K562 (cell line): ENCODE results near the gene OMP. TPM values are rescaled to one million over a fixed set of nuclear protein-coding genes. Genes with fewer than 3 reads are reported as not detected.

Source experiments
- ATAC-seq: fragments of 200-7000 bp; cut with Tn5 transposase; 3 replicates; pipeline ENCODE4 v1.9.1; 2020; ENCODE audit warnings: moderate library complexity
- BruUV-seq: library from RNA; stranded (reverse); fragments of 400-500 nt; replicated peaks from 2 replicates; lab custom pipeline; 2021; lab: Mats Ljungman, UMichigan
- CTCF ChIA-PET: fragments of 300-600 bp; formaldehyde crosslinking; extraction: SDS; loops from one replicate; lab custom pipeline; 2021; ENCODE audit warnings: low intra/inter-chr PET ratio; lab: Yijun Ruan, JAX
- POLR2A ChIA-PET: fragments of 300-600, 350-650 bp; sonication (Branson Sonifier 250); formaldehyde crosslinking; extraction: SDS; loops from one replicate; lab custom pipeline; 2021; ENCODE audit warnings: antibody characterized with exemption, inconsistent platforms; lab: Yijun Ruan, JAX
- DNase-seq, 4 experiments: peaks; one replicate each; pipeline versions ENCODE4 v3.0.0 to v3.0.0-alpha.2; 2011 to 2018; ENCODE audit warnings: low spot score in 3 of 4, mixed read lengths in 3 of 4; ENCODE audit errors: extremely low read depth in 1 of 4
- FAIRE-seq: peaks from 2 replicates; lab custom pipeline; 2011; peaks lifted over from hg19 to GRCh38; lab: Jason Lieb, UNC
- H2AFZ ChIP-seq: 2 replicates; pipeline ENCODE4 v1.6.0; 2011; ENCODE audit warnings: low read depth, low read length, control low read depth, inconsistent platforms
- H3K27ac ChIP-seq: fragments of 200-600 bp; 3 replicates; pipeline ENCODE4 v1.8.0; 2011; ENCODE audit warnings: low read depth, mild to moderate bottlenecking, control low read depth, inconsistent platforms, low read length, moderate library complexity, mixed read lengths; ENCODE audit errors: extremely low read depth
- H3K27me3 ChIP-seq, 2 experiments: fragments of 300-600 bp in 1 of 2; 2 replicates in 1 of 2; 3 replicates in 1 of 2; pipeline versions ENCODE4 v1.6.0 to v1.8.0; 2011; ENCODE audit warnings: inconsistent platforms in 2 of 2, low read length in 2 of 2, mild to moderate bottlenecking in 1 of 2, mixed read lengths in 1 of 2, moderate library complexity in 1 of 2; ENCODE audit not compliant: control insufficient read depth in 2 of 2, insufficient read depth in 2 of 2
- H3K36me3 ChIP-seq: fragments of 300-600 bp; 3 replicates; pipeline ENCODE4 v1.8.0; 2011; ENCODE audit warnings: mild to moderate bottlenecking, low read length, inconsistent platforms; ENCODE audit not compliant: control insufficient read depth, insufficient read depth
- H3K4me1 ChIP-seq, 2 experiments: fragments of 200-600 bp in 1 of 2; replicated peaks in 1 of 2; 2 replicates in 1 of 2; 3 replicates in 1 of 2; pipeline versions ENCODE4 v1.5.1 to v1.8.0; 2011; ENCODE audit warnings: inconsistent platforms in 2 of 2, low read length in 2 of 2, mild to moderate bottlenecking in 1 of 2, mixed read lengths in 1 of 2, moderate library complexity in 1 of 2; ENCODE audit not compliant: control insufficient read depth in 2 of 2, insufficient read depth in 2 of 2
- H3K4me2 ChIP-seq: 2 replicates; pipeline ENCODE4 v1.6.1; 2011; ENCODE audit warnings: low read length, control low read depth, inconsistent platforms, mixed read lengths; ENCODE audit not compliant: insufficient read depth
- H3K4me3 ChIP-seq: fragments of 200-600 bp; sonication (generic), shearing (Covaris generic); 2 replicates; pipeline ENCODE4 v1.5.1; 2016; ENCODE audit warnings: control low read depth, inconsistent platforms
- H3K79me2 ChIP-seq: fragments of 200-600 bp; 3 replicates; pipeline ENCODE4 v1.8.0; 2011; ENCODE audit warnings: low read length, inconsistent platforms; ENCODE audit not compliant: control insufficient read depth, insufficient read depth
- H3K9ac ChIP-seq, 2 experiments: 2 replicates each; pipeline versions ENCODE4 v1.6.0 to v1.6.1; 2011; ENCODE audit warnings: low read depth in 2 of 2, low read length in 2 of 2, control low read depth in 1 of 2, inconsistent platforms in 1 of 2, mild to moderate bottlenecking in 1 of 2, mixed read lengths in 1 of 2; ENCODE audit not compliant: insufficient read depth in 1 of 2
- H3K9me1 ChIP-seq: one replicate; pipeline ENCODE4 v1.6.0; 2011; ENCODE audit warnings: inconsistent platforms, mild to moderate bottlenecking, low read length, moderate library complexity; ENCODE audit not compliant: control insufficient read depth, insufficient read depth
- H3K9me3 ChIP-seq: replicated peaks from 2 replicates; pipeline ENCODE4 v1.5.1; 2011; ENCODE audit warnings: low read depth, low read length, inconsistent platforms; ENCODE audit not compliant: control insufficient read depth, insufficient read depth
- H4K20me1 ChIP-seq: replicated peaks from 2 replicates; pipeline ENCODE4 v1.6.1; 2011; ENCODE audit warnings: low read length, inconsistent platforms, mixed read lengths; ENCODE audit not compliant: control insufficient read depth, insufficient read depth
- BRD4 ChIP-seq: fragments of 200-600 bp; sonication (generic); IDR thresholded peaks from 2 replicates; pipeline ENCODE4 v1.6.1; 2017; ENCODE audit warnings: inconsistent platforms
- CBX1 ChIP-seq: sonication (generic); IDR thresholded peaks from 2 replicates; pipeline ENCODE4 v1.6.1; 2016; ENCODE audit warnings: antibody characterized with exemption, low read depth, mild to moderate bottlenecking
- CREB1 ChIP-seq, 2 experiments: sonication (generic) in 1 of 2; formaldehyde crosslinking in 1 of 2; IDR thresholded peaks; 2 replicates each; pipeline versions ENCODE4 v1.6.1 to v1.8.0; 2012 to 2022; ENCODE audit warnings: inconsistent platforms in 1 of 2, mild to moderate bottlenecking in 1 of 2, missing genetic modification reagents in 1 of 2, moderate library complexity in 1 of 2
- ETS2 ChIP-seq: IDR thresholded peaks from 2 replicates; pipeline ENCODE4 v1.6.1; 2016; ENCODE audit warnings: borderline replicate concordance, missing genetic modification characterization, mild to moderate bottlenecking, moderate library complexity, missing compliant biosample characterization; ENCODE audit not compliant: poor library complexity, severe bottlenecking
- NFE2 ChIP-seq: IDR thresholded peaks from 2 replicates; pipeline ENCODE4 v1.6.1; 2014; ENCODE audit warnings: antibody characterized with exemption, low read depth
- NFE2L1 ChIP-seq: fragments of 450-650 bp; IDR thresholded peaks from 2 replicates; pipeline ENCODE4 v1.6.1; 2016; ENCODE audit warnings: missing genetic modification characterization, low read depth, mild to moderate bottlenecking, missing compliant biosample characterization, moderate library complexity, borderline replicate concordance
- ZKSCAN3 ChIP-seq: fragments of 250-450 bp; sonication (Bioruptor Pico); IDR thresholded peaks from 2 replicates; pipeline ENCODE4 v1.4.0; 2020
- ZNF175 ChIP-seq: fragments of 200-800 bp; sonication (Bioruptor generic); IDR thresholded peaks from 2 replicates; pipeline ENCODE4 v1.6.1; 2016; ENCODE audit warnings: low read depth, mild to moderate bottlenecking, missing genetic modification characterization, missing compliant biosample characterization
- ZNF316 ChIP-seq: fragments of 450-650 bp; IDR thresholded peaks from 2 replicates; pipeline ENCODE4 v1.6.1; 2016
- WGBS: fragments of 100-300 bp; shearing (Covaris generic); methylation state at CpG from one replicate; pipeline ENCODE4 v1.1.6; 2016; ENCODE audit warnings: low coverage, mixed read lengths; ENCODE audit not compliant: insufficient coverage; ENCODE audit errors: missing lambda C conversion rate; 5-methylcytosine and 5-hydroxymethylcytosine counted together
- in situ Hi-C: fragments of 300-500 bp; cut with MboI; formaldehyde crosslinking; loops from 4 replicates; pipeline ENCODE4 v1.15.0; 2018; ENCODE audit warnings: inconsistent platforms, mixed read lengths
- intact Hi-C: fragments of 100-400 bp; cut with micrococcal nuclease; formaldehyde crosslinking; loops from 2 replicates; pipeline ENCODE4 v1.14.2; 2022
- polyA plus RNA-seq, 8 experiments: library from polyadenylated mRNA; depleted of rRNA in 4 of 8; stranded (reverse) in 5 of 8; unstranded in 3 of 8; fragments of >200 nt; fragmentation: Nextera tagmentation in 2 of 8; fragmentation: Illumina TruSeq in 1 of 8; extraction: Ambion mirVana in 2 of 8; extraction: Trizol in 1 of 8; gene quantifications; 2 replicates each; pipeline versions ENCODE4 v1.2.1 to v1.2.3, GENCODE V29; 2011 to 2014; ENCODE audit warnings: inconsistent platforms in 1 of 8, missing spikeins in 1 of 8
- total RNA-seq, 7 experiments: library from RNA; depleted of rRNA in 6 of 7; stranded (reverse); fragments of >200 nt in 6 of 7; fragmentation: Illumina TruSeq in 2 of 7; extraction: Trizol in 2 of 7; gene quantifications; 2 replicates each; pipeline versions ENCODE4 v1.2.1 to v1.2.3, GENCODE V29; 2011 to 2021; ENCODE audit warnings: low replicate concordance in 1 of 7
- TF ChIP-seq, protein P1 (sequence below), 2 experiments: fragments of 450-650 bp in 1 of 2; sonication (generic) in 1 of 2; formaldehyde crosslinking in 1 of 2; IDR thresholded peaks in 1 of 2; conservative IDR thresholded peaks in 1 of 2; 2 replicates each; pipeline versions ENCODE4 v1.6.1 to v1.8.1; 2016 to 2023; ENCODE audit warnings: mild to moderate bottlenecking in 2 of 2, moderate library complexity in 2 of 2, inconsistent platforms in 1 of 2, missing genetic modification reagents in 1 of 2
- TF ChIP-seq, protein P2 (sequence below): fragments of 200-800 bp; sonication (Bioruptor generic); IDR thresholded peaks from 2 replicates; pipeline ENCODE4 v1.6.1; 2017; ENCODE audit warnings: missing genetic modification characterization, missing compliant biosample characterization
- TF ChIP-seq, protein P3 (sequence below): fragments of 250-450 bp; sonication (Bioruptor Pico); IDR thresholded peaks from 2 replicates; pipeline ENCODE4 v1.5.0; 2021; ENCODE audit warnings: mild to moderate bottlenecking, borderline replicate concordance
- TF ChIP-seq, protein P4 (sequence below): fragments of 250-450 bp; sonication (Bioruptor Pico); IDR thresholded peaks from 2 replicates; pipeline ENCODE4 v1.5.0; 2021; ENCODE audit warnings: mild to moderate bottlenecking, moderate library complexity

The OMP gene
- total and polyA plus RNA-seq, 9 of the 15 experiments (the other 6 are each of a cell fraction or from before 2014, with no cell fraction given) = not detected

DNA sequence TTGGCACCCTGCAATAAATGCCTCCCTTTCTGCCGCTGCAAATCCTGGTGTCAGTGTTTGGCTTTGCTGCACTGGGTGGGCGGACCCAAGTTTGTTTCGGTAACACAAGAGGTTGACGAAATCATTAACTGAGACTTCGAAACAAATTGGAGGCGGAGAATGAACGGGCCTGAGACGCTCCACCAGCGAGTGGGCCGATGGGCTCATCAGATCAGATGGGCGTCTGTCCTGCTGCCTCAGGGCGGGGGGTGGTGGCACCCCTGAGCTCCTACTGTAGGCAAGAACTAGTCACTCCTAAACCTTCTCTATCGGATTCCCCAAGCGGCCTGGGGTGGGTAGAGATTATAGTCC lies 36.8 kb upstream of the OMP start:
- peak overlapping the region; percentile 78; the same call in 1 of the 2 replicates for H2AFZ ChIP-seq
- ChIA-PET POLR2A (interaction anchor here (0.7 to 1.0 kb wide), 2 partner anchors 13 to 18 kb away, joined by 3 to 4 read pairs; no protein-coding TSS in a partner anchor), CTCF (interaction anchor here (1.0 kb wide), 1 partner anchor 17 kb away, joined by 4 read pairs; no protein-coding TSS in a partner anchor)
- no peak overlapping the region for H3K27ac ChIP-seq
- intact Hi-C loops (no loop called here), in situ Hi-C loops (no loop called here)
- no peak for ATAC-seq
- BruUV-seq = no TSS peak
- H3K79me2 ChIP-seq = no peaks in the 10 kb centered on the region
- H4K20me1 ChIP-seq = peaks cover 4% of the 10 kb centered on the region; the same call in 1 of the 2 replicates
- H3K27me3 ChIP-seq = peaks cover 2 to 34% of the 10 kb centered on the region in 2 experiments
- H3K9me1 ChIP-seq = no peaks in the 10 kb centered on the region
- DNase-seq = no peak
- H3K4me3 ChIP-seq = no peak overlapping the region
- peak overlapping the region in 1 of 2 experiments; percentile 86; a peak in 2 of 4 replicates for H3K9ac ChIP-seq
- WGBS = 64% methylated on average over 14 of the region's 14 CpGs
- peak overlapping the region; percentile 66; the same call in 1 of the 2 replicates for H3K4me2 ChIP-seq
- H3K9me3 ChIP-seq = no peaks in the 10 kb centered on the region; the same call in 1 of the 2 replicates
- FAIRE-seq = no peak
- H3K36me3 ChIP-seq = no peaks in the 10 kb centered on the region
- peaks cover 4 to 22% of the 10 kb centered on the region in 2 experiments; a peak in 4 of 5 replicates for H3K4me1 ChIP-seq
- TF ChIP-seq ZNF175 (CRISPR knock-in tag) = no peak
- TF ChIP-seq CBX1 = no peak
- TF ChIP-seq BRD4 = no peak
- no peak for TF ChIP-seq NFE2L1 (tag)
- no peak for TF ChIP-seq ZKSCAN3 (CRISPR knock-in tag)
- no peak for TF ChIP-seq CREB1 (IDR thresholded peaks at IDR 0.05)
- TF ChIP-seq CREB1 (CRISPR knock-in tag; IDR thresholded peaks at IDR 0.05) = no peak
- TF ChIP-seq, protein P1, sequence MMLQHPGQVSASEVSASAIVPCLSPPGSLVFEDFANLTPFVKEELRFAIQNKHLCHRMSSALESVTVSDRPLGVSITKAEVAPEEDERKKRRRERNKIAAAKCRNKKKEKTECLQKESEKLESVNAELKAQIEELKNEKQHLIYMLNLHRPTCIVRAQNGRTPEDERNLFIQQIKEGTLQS (IDR thresholded peaks at IDR 0.05) = no peak
- TF ChIP-seq, protein P1 (CRISPR knock-in tag; conservative IDR thresholded peaks at IDR 0.05) = no peak
- TF ChIP-seq, protein P2, sequence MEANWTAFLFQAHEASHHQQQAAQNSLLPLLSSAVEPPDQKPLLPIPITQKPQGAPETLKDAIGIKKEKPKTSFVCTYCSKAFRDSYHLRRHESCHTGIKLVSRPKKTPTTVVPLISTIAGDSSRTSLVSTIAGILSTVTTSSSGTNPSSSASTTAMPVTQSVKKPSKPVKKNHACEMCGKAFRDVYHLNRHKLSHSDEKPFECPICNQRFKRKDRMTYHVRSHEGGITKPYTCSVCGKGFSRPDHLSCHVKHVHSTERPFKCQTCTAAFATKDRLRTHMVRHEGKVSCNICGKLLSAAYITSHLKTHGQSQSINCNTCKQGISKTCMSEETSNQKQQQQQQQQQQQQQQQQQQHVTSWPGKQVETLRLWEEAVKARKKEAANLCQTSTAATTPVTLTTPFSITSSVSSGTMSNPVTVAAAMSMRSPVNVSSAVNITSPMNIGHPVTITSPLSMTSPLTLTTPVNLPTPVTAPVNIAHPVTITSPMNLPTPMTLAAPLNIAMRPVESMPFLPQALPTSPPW (CRISPR knock-in tag) = no peak
- TF ChIP-seq ETS2 = no peak
- TF ChIP-seq ZNF316 = no peak
- TF ChIP-seq, protein P3, sequence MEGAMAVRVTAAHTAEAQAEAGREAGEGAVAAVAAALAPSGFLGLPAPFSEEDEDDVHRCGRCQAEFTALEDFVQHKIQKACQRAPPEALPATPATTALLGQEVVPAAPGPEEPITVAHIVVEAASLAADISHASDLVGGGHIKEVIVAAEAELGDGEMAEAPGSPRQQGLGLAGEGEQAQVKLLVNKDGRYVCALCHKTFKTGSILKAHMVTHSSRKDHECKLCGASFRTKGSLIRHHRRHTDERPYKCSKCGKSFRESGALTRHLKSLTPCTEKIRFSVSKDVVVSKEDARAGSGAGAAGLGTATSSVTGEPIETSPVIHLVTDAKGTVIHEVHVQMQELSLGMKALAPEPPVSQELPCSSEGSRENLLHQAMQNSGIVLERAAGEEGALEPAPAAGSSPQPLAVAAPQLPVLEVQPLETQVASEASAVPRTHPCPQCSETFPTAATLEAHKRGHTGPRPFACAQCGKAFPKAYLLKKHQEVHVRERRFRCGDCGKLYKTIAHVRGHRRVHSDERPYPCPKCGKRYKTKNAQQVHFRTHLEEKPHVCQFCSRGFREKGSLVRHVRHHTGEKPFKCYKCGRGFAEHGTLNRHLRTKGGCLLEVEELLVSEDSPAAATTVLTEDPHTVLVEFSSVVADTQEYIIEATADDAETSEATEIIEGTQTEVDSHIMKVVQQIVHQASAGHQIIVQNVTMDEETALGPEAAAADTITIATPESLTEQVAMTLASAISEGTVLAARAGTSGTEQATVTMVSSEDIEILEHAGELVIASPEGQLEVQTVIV (CRISPR knock-in tag) = no peak
- TF ChIP-seq NFE2 = no peak
- TF ChIP-seq, protein P4, sequence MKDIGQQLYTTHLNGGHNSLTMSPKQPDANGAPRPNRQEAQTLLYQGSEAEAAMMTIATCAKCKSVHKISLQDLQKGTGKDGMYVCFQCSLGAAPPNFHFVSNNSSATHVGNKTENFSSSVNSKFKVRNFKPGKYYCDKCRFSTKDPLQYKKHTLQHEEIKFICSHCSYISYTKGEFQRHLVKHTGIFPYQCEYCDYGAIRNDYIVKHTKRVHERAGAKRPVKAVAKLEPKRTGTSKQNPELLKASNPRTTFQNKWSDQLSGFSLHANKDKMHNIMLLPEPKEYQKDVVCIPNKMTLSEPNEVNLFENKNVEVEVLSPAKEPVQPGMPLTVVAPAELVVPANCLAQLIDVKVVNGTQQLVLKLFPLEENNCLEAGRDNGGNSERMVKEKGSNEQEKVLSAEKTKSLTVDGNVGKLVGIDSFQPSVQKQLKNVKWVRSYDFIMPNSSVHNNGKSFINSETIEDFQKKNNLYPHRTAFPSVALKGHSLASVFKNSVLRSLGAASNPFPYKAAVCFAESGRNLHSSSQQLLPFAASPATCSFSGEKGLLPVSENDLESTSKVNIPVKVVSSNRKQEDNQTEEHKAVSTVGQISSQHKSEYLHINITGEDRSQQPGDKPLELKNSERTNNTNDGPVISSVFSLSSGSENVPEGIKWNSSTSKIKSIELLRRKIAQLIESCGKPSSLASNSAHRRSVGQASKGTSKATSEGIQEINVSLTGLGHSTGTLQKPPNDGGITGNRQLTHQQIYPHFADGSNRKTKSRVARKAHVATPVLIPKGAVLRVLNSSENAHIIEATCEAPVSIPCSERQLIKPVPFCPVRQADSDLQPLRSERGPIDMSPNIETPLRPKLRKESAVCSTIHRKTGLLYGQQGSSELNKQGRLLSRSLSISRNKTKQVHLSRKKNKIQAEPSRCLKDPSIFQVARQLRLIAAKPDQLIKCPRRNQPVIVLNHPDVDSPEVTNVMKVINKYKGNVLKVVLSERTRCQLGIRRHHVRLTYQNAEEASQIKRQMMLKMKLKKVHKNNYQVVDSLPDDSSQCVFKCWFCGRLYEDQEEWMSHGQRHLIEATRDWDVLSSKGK (CRISPR knock-in tag) = no peak
